ENCODE results near the gene ARSB. TPM values are rescaled to one million over a fixed set of nuclear protein-coding genes. Genes with fewer than 3 reads are reported as not detected.

ARSB gene
- total RNA-seq, 1 experiment from 2014 or later: 8.4 TPM

- no peaks in the 10 kb centered on the region for H3K36me3 ChIP-seq (ENCODE audit: low read depth)
- no peak overlapping the region for H3K4me2 ChIP-seq
- H2AFZ ChIP-seq: no peak overlapping the region
- no peak overlapping the region for H3K4me3 ChIP-seq
- H3F3A ChIP-seq (ENCODE audit: insufficient read depth, low read depth): peaks cover 11% of the 10 kb centered on the region
- H3K9me2 ChIP-seq (ENCODE audit: insufficient read depth): 0 out of 2 replicates have a peak, but pooled peaks cover 4% of the 10 kb centered on the region
- no peaks in the 10 kb centered on the region for H3K27me3 ChIP-seq (ENCODE audit: insufficient read depth, low read depth)
- H3K9me3 ChIP-seq (ENCODE audit: insufficient read depth, low read depth): no peaks in the 10 kb centered on the region
- no peak for TF ChIP-seq EZH2 (IDR thresholded peaks at IDR 0.05; ENCODE audit: low read depth)
- no peak for TF ChIP-seq CTCF (conservative IDR thresholded peaks at IDR 0.05)
- no peak overlapping the region for H3K27ac ChIP-seq
- H3K4me1 ChIP-seq (replicated peaks; ENCODE audit: insufficient read depth): peaks cover 19% of the 10 kb centered on the region
- POLR2A ChIA-PET (ENCODE audit: unreplicated experiment): no interaction called here
- H3K79me2 ChIP-seq (ENCODE audit: low read depth): no peaks in the 10 kb centered on the region
- DNase-seq: no peak
- no peaks in the 10 kb centered on the region for H4K20me1 ChIP-seq (ENCODE audit: insufficient read depth)
- intact Hi-C loops (cut with micrococcal nuclease; ENCODE audit: unreplicated experiment): no loop called here
- BruUV-seq (replicated peaks): no TSS peak
- CTCF ChIA-PET: no interaction called here
These were observed 206.6 kb downstream of the ARSB start for GRCh38 chr5:78778538-78778937.

- no peak for DNase-seq
- Histone ChIP-seq H3K36me3 (ENCODE audit: low read depth) (no peaks in the 10 kb centered on the region), H3K4me2 (no peak overlapping the region), H3K79me2 (ENCODE audit: low read depth) (no peaks in the 10 kb centered on the region), H3K4me1 (replicated peaks; ENCODE audit: insufficient read depth) (peaks cover 19% of the 10 kb centered on the region), H4K20me1 (ENCODE audit: insufficient read depth) (no peaks in the 10 kb centered on the region), H3F3A (ENCODE audit: insufficient read depth, low read depth) (peaks cover 11% of the 10 kb centered on the region), H3K27me3 (ENCODE audit: insufficient read depth, low read depth) (no peaks in the 10 kb centered on the region), H3K9me3 (ENCODE audit: insufficient read depth, low read depth) (no peaks in the 10 kb centered on the region), H2AFZ (no peak overlapping the region), H3K9me2 (ENCODE audit: insufficient read depth) (0 out of 2 replicates have a peak, but pooled peaks cover 4% of the 10 kb centered on the region), H3K27ac (no peak overlapping the region), H3K4me3 (no peak overlapping the region)
- CTCF ChIA-PET: no interaction called here
- no peak for TF ChIP-seq CTCF (conservative IDR thresholded peaks at IDR 0.05)
- no peak for TF ChIP-seq EZH2 (IDR thresholded peaks at IDR 0.05; ENCODE audit: low read depth)
- POLR2A ChIA-PET (ENCODE audit: unreplicated experiment): no interaction called here
- intact Hi-C loops (cut with micrococcal nuclease; ENCODE audit: unreplicated experiment): no loop called here
- BruUV-seq (replicated peaks): no TSS peak
These were observed 207.2 kb downstream of the ARSB start for GRCh38 chr5:78777901-78778300.

- CTCF ChIA-PET: no interaction called here
- 0 out of 2 replicates have a peak, but pooled peaks cover 4% of the 10 kb centered on the region for H3K9me2 ChIP-seq (ENCODE audit: insufficient read depth)
- peaks cover 19% of the 10 kb centered on the region for H3K4me1 ChIP-seq (replicated peaks; ENCODE audit: insufficient read depth)
- H3K27me3 ChIP-seq (ENCODE audit: insufficient read depth, low read depth): no peaks in the 10 kb centered on the region
- no peak overlapping the region for H3K27ac ChIP-seq
- H3K4me2 ChIP-seq: no peak overlapping the region
- no peaks in the 10 kb centered on the region for H3K36me3 ChIP-seq (ENCODE audit: low read depth)
- no peak overlapping the region for H2AFZ ChIP-seq
- H3K9me3 ChIP-seq (ENCODE audit: insufficient read depth, low read depth): no peaks in the 10 kb centered on the region
- no TSS peak for BruUV-seq (replicated peaks)
- no peaks in the 10 kb centered on the region for H4K20me1 ChIP-seq (ENCODE audit: insufficient read depth)
- POLR2A ChIA-PET (ENCODE audit: unreplicated experiment): interaction anchor here (0.6 kb wide), 1 partner anchor 11 kb away, joined by 13 read pairs; no protein-coding TSS in a partner anchor
- no peak for TF ChIP-seq CTCF (conservative IDR thresholded peaks at IDR 0.05)
- TF ChIP-seq EZH2 (IDR thresholded peaks at IDR 0.05; ENCODE audit: low read depth): no peak
- H3K79me2 ChIP-seq (ENCODE audit: low read depth): no peaks in the 10 kb centered on the region
- H3K4me3 ChIP-seq: no peak overlapping the region
- DNase-seq: peak in 1 of 2 experiments; percentile 39
- H3F3A ChIP-seq (ENCODE audit: insufficient read depth, low read depth): peaks cover 11% of the 10 kb centered on the region
- intact Hi-C loops (cut with micrococcal nuclease; ENCODE audit: unreplicated experiment): no loop called here
These were observed 208.5 kb downstream of the ARSB start for GRCh38 chr5:78776637-78777036.

All from PC-9 (cell line).